GM12875 (cell line): ENCODE data around the gene S100A12.

Source experiments
- H3K4me3 ChIP-seq: one replicate; pipeline ENCODE4 v1.5.1; 2011; ENCODE audit warnings: low read depth, low read length, control low read depth
- CTCF ChIP-seq: IDR thresholded peaks from 2 replicates; pipeline ENCODE4 v1.5.1; 2011; ENCODE audit warnings: low read depth, mild to moderate bottlenecking, control low read depth, inconsistent platforms, low read length, moderate library complexity, borderline replicate concordance; ENCODE audit not compliant: insufficient read depth

The S100A12 gene

GRCh38 chr1:153392822-153393221 lies 17.4 kb upstream of the S100A12 start:
- TF ChIP-seq CTCF = no peak
- H3K4me3 ChIP-seq = no peak overlapping the region

- no peak overlapping the region for H3K4me3 ChIP-seq
- TF ChIP-seq CTCF = no peak
Observed at GRCh38 chr1:153392258-153392657, 16.8 kb upstream of the S100A12 start.

- TF ChIP-seq CTCF = no peak
Observed at GRCh38 chr1:153390938-153391710, 15.7 kb upstream of the S100A12 start, which contains the start of gene S100A8. S100A8 (minus strand) TSS chr1:153391073; CDS start chr1:153390535, 538 bp downstream.

GRCh38 chr1:153389973-153390879 lies 14.8 kb upstream of the S100A12 start:
- no peak overlapping the region for H3K4me3 ChIP-seq

More at GRCh38 chr1:153390938-153391710, 15.7 kb upstream of the S100A12 start, which contains the start of gene S100A8:
- no peak within 1 kb of the TSS for H3K4me3 ChIP-seq

GRCh38 chr1:153389401-153389800 lies 14.0 kb upstream of the S100A12 start:
- H3K4me3 ChIP-seq = no peak overlapping the region
- no peak for TF ChIP-seq CTCF

More at GRCh38 chr1:153389973-153390879, 14.8 kb upstream of the S100A12 start:
- no peak for TF ChIP-seq CTCF

- no peak for TF ChIP-seq CTCF
- H3K4me3 ChIP-seq = no peak overlapping the region
Observed at GRCh38 chr1:153387785-153388184, 12.4 kb upstream of the S100A12 start.

- H3K4me3 ChIP-seq = no peak overlapping the region
- no peak for TF ChIP-seq CTCF
Observed at GRCh38 chr1:153387001-153387400, 11.6 kb upstream of the S100A12 start.
